Ovary (tissue), 9 donors: ENCODE data around the gene FAP. TPM values are rescaled to one million over a fixed set of nuclear protein-coding genes. Genes with fewer than 3 reads are reported as not detected.

Experiments used
- DNase-seq, 5 donors: peaks; one replicate each; pipeline ENCODE4 v3.0.0-alpha.2; 2019 to 2020
- H3K27ac ChIP-seq, 2 donors: fragments of 200-600 bp; one replicate each; pipeline versions ENCODE4 v1.5.1 to v1.8.0; 2019 to 2022
- H3K27me3 ChIP-seq: fragments of 200-600 bp; one replicate; pipeline ENCODE4 v1.8.0; 2022
- H3K36me3 ChIP-seq: fragments of 200-600 bp; sonication (generic); one replicate; pipeline ENCODE4 v1.5.1; 2019
- H3K4me1 ChIP-seq: one replicate; pipeline ENCODE4 v1.8.1; 2013; ENCODE audit warnings: mild to moderate bottlenecking, moderate library complexity; ENCODE audit not compliant: insufficient read depth
- H3K4me3 ChIP-seq: fragments of 200-600 bp; sonication (generic); one replicate; pipeline ENCODE4 v1.5.1; 2017
- H3K9me3 ChIP-seq, 2 donors: fragments of 200-600 bp in 1 of 2; sonication (generic) in 1 of 2; one replicate each; pipeline versions ENCODE4 v1.5.1 to v1.8.1; 2013 to 2019; ENCODE audit warnings: mild to moderate bottlenecking in 1 of 2, moderate library complexity in 1 of 2
- CTCF ChIP-seq, 3 donors: fragments of 450-650 bp in 2 of 3; fragments of 200-600 bp in 1 of 3; IDR thresholded peaks; one replicate each; pipeline versions ENCODE4 v1.5.1 to v1.8.0; 2016 to 2022; ENCODE audit warnings: antibody characterized with exemption in 3 of 3, mild to moderate bottlenecking in 1 of 3
- EP300 ChIP-seq: sonication (generic); formaldehyde crosslinking; IDR thresholded peaks from one replicate; pipeline ENCODE4 v1.6.1; 2017; ENCODE audit warnings: antibody characterized with exemption
- POLR2A ChIP-seq: fragments of 450-650 bp; IDR thresholded peaks from one replicate; pipeline ENCODE4 v1.6.1; 2017; ENCODE audit warnings: antibody characterized with exemption, mild to moderate bottlenecking, moderate library complexity
- WGBS, 3 donors: extraction: QIAGEN DNeasy Blood & Tissue Kit in 1 of 3; methylation state at CpG; one replicate each; pipeline versions ENCODE4 v1.1.5 to v1.1.7; 2013 to 2017; 5-methylcytosine and 5-hydroxymethylcytosine counted together
- intact Hi-C, 4 donors: fragments of 100-400 bp; cut with DNase I; formaldehyde crosslinking; loops; one replicate each; pipeline versions ENCODE4 v1.11.0 to v1.15.1; 2022 to 2023
- polyA plus RNA-seq, 2 donors: library from polyadenylated mRNA; stranded (reverse); fragments of 200-250 nt in 1 of 2; fragments of 350-450 nt in 1 of 2; fragmentation: Illumina TruSeq in 1 of 2; extraction: RNeasy Lipid Tissue Mini Kit (QIAGEN cat#74804) in 1 of 2; gene quantifications; one replicate each; pipeline ENCODE4 v1.2.3, GENCODE V29; 2013 to 2014
- total RNA-seq, 7 donors: library from RNA; depleted of rRNA in 2 of 7; stranded (reverse); fragments of >200 nt in 2 of 7; fragmentation: NEBNext Ultra II Directional in 3 of 7; extraction: Animal tissue kit (Norgen Biotek cat#: 25700) in 3 of 7; gene quantifications; one replicate each; pipeline versions ENCODE4 v1.1.0 to v1.2.4, GENCODE V29; 2016 to 2023
- donor health status: DM: no; HTN: no; CAD: no; lungs with moderate emphysema.
- donor health status: DM: no; HTN: no; CAD: no.
- donor health status: Bipolar disorder and iron deficiency.
- donor health status: DM: yes; HTN: yes; CAD: no.
- donor health status: DM: no; HTN: no; CAD: no.
- donor health status: DM: yes; HTN: yes; CAD: no.

Gene FAP
- total and polyA plus RNA-seq, 9 donors, result 0.76 to 11.6 (median 2.3) TPM

- Histone ChIP-seq H3K9me3 (no peaks in the 10 kb centered on the region), H3K27ac (no peak overlapping the region), H3K4me1 (peaks cover 2% of the 10 kb centered on the region), H3K36me3 (peaks cover 2% of the 10 kb centered on the region), H3K27me3 (no peaks in the 10 kb centered on the region), H3K4me3 (no peak overlapping the region)
- intact Hi-C loops, result no loop called here
- TF ChIP-seq POLR2A (no peak), CTCF (IDR thresholded peaks at IDR 0.05) (no peak), EP300 (no peak)
- no peak for DNase-seq
- 86 to 90% (median 86%) methylated on average over 7 of the region's 7 CpGs for WGBS, 3 donors
Observed at GRCh38 chr2:162265666-162266459, 22.6 kb upstream of the FAP start.

GRCh38 chr2:162261032-162261945 lies 18.0 kb upstream of the FAP start:
- WGBS, 3 donors, result 62 to 64% (median 63%) methylated on average over 4 of the region's 4 CpGs
- peaks cover 2% of the 10 kb centered on the region for H3K4me1 ChIP-seq
- H3K27me3 ChIP-seq, result no peaks in the 10 kb centered on the region
- no peaks in the 10 kb centered on the region for H3K9me3 ChIP-seq
- peaks cover under 1% of the 10 kb centered on the region for H3K36me3 ChIP-seq
- no peak for DNase-seq
- intact Hi-C loops, result no loop called here
- TF ChIP-seq POLR2A, result no peak
- no peak for TF ChIP-seq EP300
- TF ChIP-seq CTCF (IDR thresholded peaks at IDR 0.05), result no peak
- no peak overlapping the region for H3K4me3 ChIP-seq
- H3K27ac ChIP-seq, result no peak overlapping the region

- 74 to 82% (median 81%) methylated on average over 2 of the region's 2 CpGs for WGBS, 3 donors
- intact Hi-C loops, result no loop called here
- no peaks in the 10 kb centered on the region for H3K27me3 ChIP-seq
- H3K4me3 ChIP-seq, result no peak overlapping the region
- H3K4me1 ChIP-seq, result peaks cover 2% of the 10 kb centered on the region
- H3K36me3 ChIP-seq, result no peaks in the 10 kb centered on the region
- DNase-seq, result no peak
- no peak overlapping the region for H3K27ac ChIP-seq
- no peak for TF ChIP-seq EP300
- TF ChIP-seq POLR2A, result no peak
- TF ChIP-seq CTCF (IDR thresholded peaks at IDR 0.05), result no peak
- H3K9me3 ChIP-seq, result no peaks in the 10 kb centered on the region
Observed at GRCh38 chr2:162258686-162259085, 15.4 kb upstream of the FAP start.

GRCh38 chr2:162258169-162258568 lies 14.9 kb upstream of the FAP start:
- no peak overlapping the region for H3K27ac ChIP-seq
- no peak for DNase-seq
- TF ChIP-seq POLR2A, result no peak
- TF ChIP-seq CTCF (IDR thresholded peaks at IDR 0.05), result no peak
- no peak for TF ChIP-seq EP300
- WGBS, 3 donors, result 89 to 93% (median 92%) methylated on average over 4 of the region's 4 CpGs
- no peaks in the 10 kb centered on the region for H3K36me3 ChIP-seq
- intact Hi-C loops, result no loop called here
- no peaks in the 10 kb centered on the region for H3K27me3 ChIP-seq
- no peak overlapping the region for H3K4me3 ChIP-seq
- H3K9me3 ChIP-seq, result no peaks in the 10 kb centered on the region
- peaks cover 2% of the 10 kb centered on the region for H3K4me1 ChIP-seq
